Spleen (tissue), 11 donors: ENCODE results near the gene CCDC78. TPM values are rescaled to one million over a fixed set of nuclear protein-coding genes. Genes with fewer than 3 reads are reported as not detected.

ENCODE experiments used
- DNase-seq: peaks from one replicate; pipeline ENCODE4 v3.0.0-alpha.2; 2020
- H3K27ac ChIP-seq, 8 donors: fragments of 200-600 bp; sonication (generic) in 7 of 8; 1 replicate in 4 of 8; 2 replicates in 4 of 8; pipeline versions ENCODE4 v1.5.0 to v1.8.0; 2016 to 2021; ENCODE audit warnings: inconsistent platforms in 4 of 8, mild to moderate bottlenecking in 4 of 8, moderate library complexity in 1 of 8
- H3K27me3 ChIP-seq, 7 donors: fragments of 200-600 bp; sonication (generic) in 6 of 7; replicated peaks in 1 of 7; 1 replicate in 4 of 7; 2 replicates in 3 of 7; pipeline versions ENCODE4 v1.5.0 to v1.8.0; 2016 to 2021; ENCODE audit warnings: inconsistent platforms in 3 of 7, mild to moderate bottlenecking in 1 of 7
- H3K36me3 ChIP-seq, 6 donors: fragments of 200-600 bp; sonication (generic) in 5 of 6; 1 replicate in 4 of 6; 2 replicates in 2 of 6; pipeline versions ENCODE4 v1.5.0 to v1.8.0; 2016 to 2021; ENCODE audit warnings: inconsistent platforms in 2 of 6
- H3K4me1 ChIP-seq, 6 donors: fragments of 200-600 bp; sonication (generic) in 5 of 6; 1 replicate in 3 of 6; 2 replicates in 3 of 6; pipeline versions ENCODE4 v1.5.0 to v1.8.0; 2016 to 2021; ENCODE audit warnings: inconsistent platforms in 3 of 6
- H3K4me3 ChIP-seq, 8 donors: fragments of 200-600 bp; sonication (generic) in 7 of 8; 1 replicate in 4 of 8; 2 replicates in 4 of 8; pipeline versions ENCODE4 v1.5.0 to v1.8.0; 2016 to 2021; ENCODE audit warnings: inconsistent platforms in 4 of 8, mild to moderate bottlenecking in 4 of 8, moderate library complexity in 2 of 8
- H3K9me3 ChIP-seq, 8 donors: fragments of 200-600 bp; sonication (generic) in 7 of 8; 1 replicate in 4 of 8; 2 replicates in 4 of 8; pipeline versions ENCODE4 v1.5.0 to v1.8.0; 2016 to 2021; ENCODE audit warnings: inconsistent platforms in 4 of 8
- POLR2A ChIP-seq, 3 donors: fragments of 450-650 bp; IDR thresholded peaks; one replicate each; pipeline ENCODE4 v1.5.1; 2017; ENCODE audit warnings: antibody characterized with exemption in 3 of 3, mild to moderate bottlenecking in 1 of 3
- POLR2AphosphoS5 ChIP-seq, 3 donors: sonication (generic); formaldehyde crosslinking; IDR thresholded peaks; one replicate each; pipeline ENCODE4 v1.5.1; 2017; ENCODE audit warnings: antibody characterized with exemption in 3 of 3
- WGBS, 5 donors: extraction: QIAGEN DNeasy Blood & Tissue Kit in 3 of 5; methylation state at CpG; one replicate each; pipeline versions ENCODE4 v1.1.5 to v1.1.7; 2013 to 2018; 5-methylcytosine and 5-hydroxymethylcytosine counted together
- intact Hi-C: fragments of 100-400 bp; cut with DNase I; formaldehyde crosslinking; loops from one replicate; pipeline ENCODE4 v1.15.0; 2023; ENCODE audit warnings: low total_unique reads
- polyA plus RNA-seq, 3 donors: library from polyadenylated mRNA; stranded (reverse); fragments of 200-250 nt; gene quantifications; one replicate each; pipeline ENCODE4 v1.2.1, GENCODE V29; 2013
- total RNA-seq, 7 donors: library from RNA; depleted of rRNA in 3 of 7; stranded (reverse); fragments of >200 nt in 3 of 7; fragmentation: NEBNext Ultra II Directional in 4 of 7; extraction: Animal tissue kit (Norgen Biotek cat#: 25700) in 4 of 7; gene quantifications; one replicate each; pipeline versions ENCODE4 v1.1.0 to v1.2.1, GENCODE V29; 2016 to 2021
- TF ChIP-seq, protein P1 (sequence below), 11 experiments: fragments of 200-600 bp in 7 of 11; fragments of 450-650 bp in 4 of 11; sonication (generic) in 4 of 11; IDR thresholded peaks in 8 of 11; conservative IDR thresholded peaks in 3 of 11; 1 replicate in 7 of 11; 2 replicates in 4 of 11; pipeline versions ENCODE4 v1.4.0 to v1.8.0; 2016 to 2021; ENCODE audit warnings: antibody characterized with exemption in 11 of 11, inconsistent platforms in 4 of 11, mild to moderate bottlenecking in 1 of 11
- donor health status: healthy with polysubstance abuse.
- donor health status: DM: no; HTN: no; CAD: no; lungs with moderate emphysema.
- donor health status: DM: no; HTN: no; CAD: no.
- donor health status: Bipolar disorder and iron deficiency.
- donor health status: healthy.
- donor health status: DM: no; HTN: no; CAD: no.
- donor health status: DM: yes; HTN: yes; CAD: no.

The CCDC78 gene
- total and polyA plus RNA-seq, 10 donors = 2.9 to 23.7 (median 7.2) TPM

DNA sequence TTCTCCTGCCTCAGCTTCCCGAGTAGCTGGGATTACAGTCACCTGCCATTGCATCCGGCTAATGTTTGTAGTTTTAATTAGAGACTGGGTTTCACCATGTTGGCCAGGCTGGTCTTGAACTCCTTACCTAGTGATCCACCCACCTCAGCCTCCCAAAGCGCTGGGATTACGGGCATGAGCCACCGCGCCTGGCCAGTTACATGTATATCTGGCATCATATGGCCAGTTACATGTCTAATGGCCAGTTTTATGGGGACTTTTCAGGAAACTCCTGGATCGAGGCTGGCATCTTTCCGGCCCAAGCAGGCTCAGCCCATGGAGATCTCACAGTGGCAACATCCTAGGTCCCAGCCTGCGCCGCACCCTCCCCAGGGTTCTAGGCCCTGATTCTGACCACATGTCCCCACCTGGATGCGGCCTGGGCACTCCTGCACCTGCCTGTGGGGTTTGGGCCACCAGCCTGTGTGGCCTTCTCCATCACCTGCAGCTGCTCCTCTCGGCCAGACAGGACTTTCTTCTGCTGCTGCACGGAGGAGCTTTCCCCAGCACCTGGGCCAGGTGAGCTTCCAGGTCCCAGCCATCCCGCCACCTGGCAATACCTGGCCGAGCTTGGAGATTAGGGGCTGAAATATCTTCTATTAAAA, 15.9 kb upstream of the CCDC78 start:
- Histone ChIP-seq H3K9me3 (no peaks in the 10 kb centered on the region), H3K36me3 (peaks cover 0 to 25% (median 10%) of the 10 kb centered on the region in 6 donors), H3K27ac (no peak overlapping the region), H3K27me3 (peaks cover 0 to 24% (median 0%) of the 10 kb centered on the region in 7 donors), H3K4me1 (peaks cover 14 to 43% (median 24%) of the 10 kb centered on the region in 6 donors), H3K4me3 (no peak overlapping the region)
- TF ChIP-seq, protein P1, sequence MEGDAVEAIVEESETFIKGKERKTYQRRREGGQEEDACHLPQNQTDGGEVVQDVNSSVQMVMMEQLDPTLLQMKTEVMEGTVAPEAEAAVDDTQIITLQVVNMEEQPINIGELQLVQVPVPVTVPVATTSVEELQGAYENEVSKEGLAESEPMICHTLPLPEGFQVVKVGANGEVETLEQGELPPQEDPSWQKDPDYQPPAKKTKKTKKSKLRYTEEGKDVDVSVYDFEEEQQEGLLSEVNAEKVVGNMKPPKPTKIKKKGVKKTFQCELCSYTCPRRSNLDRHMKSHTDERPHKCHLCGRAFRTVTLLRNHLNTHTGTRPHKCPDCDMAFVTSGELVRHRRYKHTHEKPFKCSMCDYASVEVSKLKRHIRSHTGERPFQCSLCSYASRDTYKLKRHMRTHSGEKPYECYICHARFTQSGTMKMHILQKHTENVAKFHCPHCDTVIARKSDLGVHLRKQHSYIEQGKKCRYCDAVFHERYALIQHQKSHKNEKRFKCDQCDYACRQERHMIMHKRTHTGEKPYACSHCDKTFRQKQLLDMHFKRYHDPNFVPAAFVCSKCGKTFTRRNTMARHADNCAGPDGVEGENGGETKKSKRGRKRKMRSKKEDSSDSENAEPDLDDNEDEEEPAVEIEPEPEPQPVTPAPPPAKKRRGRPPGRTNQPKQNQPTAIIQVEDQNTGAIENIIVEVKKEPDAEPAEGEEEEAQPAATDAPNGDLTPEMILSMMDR (IDR thresholded peaks at IDR 0.05 in 8 of 11, conservative IDR thresholded peaks at IDR 0.05 in 3 of 11) = no peak
- TF ChIP-seq POLR2A (IDR thresholded peaks at IDR 0.05) = no peak
- WGBS, 5 donors = 90 to 99% (median 91%) methylated on average over 9 to 15 of the region's 15 CpGs
- peak; percentile 71 for DNase-seq
- intact Hi-C loops = no loop called here

GRCh38 chr16:740764-741505, 14.7 kb upstream of the CCDC78 start, which contains the start of gene CIAO3:
Gene CIAO3 (minus strand): TSS chr16:740997. CDS start chr16:740985, 12 bp downstream.
- DNase-seq = peak; percentile 97
- intact Hi-C loops = no loop called here
- Histone ChIP-seq H3K4me3 (peak within 1 kb of the TSS; percentile 81 to 97 (median 91)), H3K27ac (peak within 1 kb of the TSS in 7 of 8 donors; percentile 67 to 89 (median 78)), H3K27me3 (peaks cover 0 to 24% (median 0%) of the 10 kb centered on the region in 7 donors), H3K4me1 (peaks cover 14 to 50% (median 24%) of the 10 kb centered on the region in 6 donors), H3K36me3 (peaks cover 0 to 37% (median 22%) of the 10 kb centered on the region in 6 donors), H3K9me3 (no peaks in the 10 kb centered on the region)
- peak in 1 of 3 donors; percentile 60 for TF ChIP-seq POLR2A (IDR thresholded peaks at IDR 0.05)
- TF ChIP-seq, protein P1 (IDR thresholded peaks at IDR 0.05 in 8 of 11, conservative IDR thresholded peaks at IDR 0.05 in 3 of 11) = peak; percentile 92 to 99 (median 98)
- peak; percentile 99 to 100 (median 100) for TF ChIP-seq POLR2AphosphoS5 (IDR thresholded peaks at IDR 0.05)
- 0 to 1% (median 1%) methylated on average over 8 to 79 of the region's 79 CpGs for WGBS, 5 donors

- WGBS, 5 donors = 0 to 1% (median 0%) methylated on average over 17 to 22 of the region's 22 CpGs; no CpG with 5 or more reads in 1 of the 5 donors
- peaks cover 14 to 50% (median 24%) of the 10 kb centered on the region in 6 donors for H3K4me1 ChIP-seq
- no peaks in the 10 kb centered on the region for H3K9me3 ChIP-seq
- peak overlapping the region in 7 of 8 donors; percentile 67 to 89 (median 78) for H3K27ac ChIP-seq
- intact Hi-C loops = no loop called here
- no peak for DNase-seq
- no peak for TF ChIP-seq POLR2AphosphoS5 (IDR thresholded peaks at IDR 0.05)
- H3K4me3 ChIP-seq = peak overlapping the region; percentile 81 to 97 (median 91)
- peaks cover 0 to 42% (median 27%) of the 10 kb centered on the region in 6 donors for H3K36me3 ChIP-seq
- peaks cover 0 to 23% (median 0%) of the 10 kb centered on the region in 7 donors for H3K27me3 ChIP-seq
Measured at GRCh38 chr16:740459-740763, 14.2 kb upstream of the CCDC78 start.

- Histone ChIP-seq H3K4me1 (peaks cover 14 to 50% (median 24%) of the 10 kb centered on the region in 6 donors), H3K4me3 (peak overlapping the region; percentile 81 to 97 (median 91)), H3K27me3 (peaks cover 0 to 18% (median 0%) of the 10 kb centered on the region in 7 donors), H3K27ac (peak overlapping the region in 4 of 8 donors; percentile 77 to 89 (median 84)), H3K36me3 (peaks cover 0 to 48% (median 33%) of the 10 kb centered on the region in 6 donors), H3K9me3 (no peaks in the 10 kb centered on the region)
- intact Hi-C loops = no loop called here
- no peak for TF ChIP-seq POLR2A (IDR thresholded peaks at IDR 0.05)
- TF ChIP-seq, protein P1 (IDR thresholded peaks at IDR 0.05 in 8 of 11, conservative IDR thresholded peaks at IDR 0.05 in 3 of 11) = no peak
- no peak for TF ChIP-seq POLR2AphosphoS5 (IDR thresholded peaks at IDR 0.05)
- DNase-seq = peak; percentile 76
- WGBS, 5 donors = 51 to 78% (median 54%) methylated on average over 20 to 38 of the region's 38 CpGs
Measured at GRCh38 chr16:739560-740458, 13.6 kb upstream of the CCDC78 start.
